HG02885 (cell line): ENCODE measurements around the gene DLK1.

ENCODE experiments used
- ATAC-seq: cut with Tn5 transposase; IDR thresholded peaks from one replicate; pipeline ENCODE4 v1.9.1; 2021; ENCODE audit warnings: mild to moderate bottlenecking; ENCODE audit not compliant: unreplicated experiment, poor library complexity

DLK1 gene

DNA sequence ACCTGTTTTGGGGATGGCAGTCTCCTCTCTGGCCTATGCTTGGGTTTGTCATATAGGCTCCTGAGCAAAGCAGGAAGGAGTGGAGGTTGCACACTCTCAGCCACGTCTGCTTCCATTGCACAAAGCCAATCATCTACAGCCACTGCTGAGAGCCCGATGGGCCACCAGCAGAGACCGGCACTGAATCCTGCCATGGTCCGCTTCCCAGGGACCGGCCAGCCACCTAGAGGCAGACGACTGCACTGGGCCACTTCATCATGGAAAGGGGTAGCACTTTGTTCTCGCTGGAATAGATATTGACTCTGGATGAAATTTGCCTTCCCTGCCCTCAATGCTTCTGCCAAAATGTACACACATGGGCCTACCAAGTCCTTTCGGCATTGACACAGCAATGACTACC is 22.3 kb downstream of the DLK1 start:
- no peak for ATAC-seq

DNA sequence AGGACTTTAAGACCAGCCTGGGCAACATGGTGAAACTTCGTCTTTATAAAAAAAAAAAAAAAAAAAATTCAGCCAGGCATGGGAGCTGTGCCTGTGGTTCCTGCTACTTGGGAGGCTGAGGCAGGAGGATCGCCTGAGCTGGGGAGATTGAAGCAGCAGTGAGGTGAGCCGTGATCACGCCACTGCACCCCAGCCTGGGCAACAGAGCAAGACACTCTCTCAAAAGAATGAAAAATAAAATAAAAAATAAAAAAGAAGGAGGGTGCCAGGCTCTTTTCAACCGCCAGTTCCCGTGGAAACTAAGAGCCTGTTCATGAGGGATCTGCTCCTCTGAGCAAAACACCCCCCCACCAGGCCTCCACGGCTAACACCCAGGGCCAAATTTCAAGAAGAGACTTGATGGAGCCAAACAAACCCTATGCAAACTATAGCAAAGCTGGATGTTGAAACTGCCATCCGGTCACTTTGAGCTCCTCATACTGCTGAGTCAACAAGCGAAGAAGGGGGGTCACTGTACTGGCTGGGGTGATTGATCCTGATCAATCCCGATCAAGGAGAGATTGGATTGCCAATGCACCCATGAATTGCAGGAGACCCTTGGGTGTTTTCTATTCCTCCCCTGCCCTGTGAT is 23.4 kb downstream of the DLK1 start:
- ATAC-seq = no peak

GRCh38 chr14:100750762-100751699 is 24.3 kb downstream of the DLK1 start:
- no peak for ATAC-seq

GRCh38 chr14:100754020-100754419 is 27.3 kb downstream of the DLK1 start:
- ATAC-seq = no peak

GRCh38 chr14:100755649-100756048 is 29.0 kb downstream of the DLK1 start:
- ATAC-seq = no peak

GRCh38 chr14:100761481-100761880 is 34.8 kb downstream of the DLK1 start:
- ATAC-seq = no peak

DNA sequence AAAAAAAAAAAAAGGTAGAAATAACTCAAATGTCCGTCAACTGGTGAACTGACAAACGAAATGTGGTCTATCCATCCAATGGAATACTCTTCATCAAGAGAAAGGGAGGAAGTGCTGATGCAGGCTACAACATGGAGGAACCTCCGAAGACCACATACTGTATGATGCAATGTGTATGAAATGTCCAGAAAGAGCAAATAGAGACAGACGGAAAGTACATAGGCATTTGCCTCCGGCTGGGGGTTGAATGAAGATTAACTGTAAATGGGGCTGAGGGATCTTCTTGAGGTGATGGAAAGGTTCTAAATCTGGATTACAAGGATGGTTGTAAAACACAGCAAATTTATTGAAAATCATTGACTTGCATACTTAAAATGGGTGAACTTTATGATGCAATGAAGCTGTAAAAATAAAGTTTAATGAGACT is 35.4 kb downstream of the DLK1 start:
- ATAC-seq = no peak

DNA sequence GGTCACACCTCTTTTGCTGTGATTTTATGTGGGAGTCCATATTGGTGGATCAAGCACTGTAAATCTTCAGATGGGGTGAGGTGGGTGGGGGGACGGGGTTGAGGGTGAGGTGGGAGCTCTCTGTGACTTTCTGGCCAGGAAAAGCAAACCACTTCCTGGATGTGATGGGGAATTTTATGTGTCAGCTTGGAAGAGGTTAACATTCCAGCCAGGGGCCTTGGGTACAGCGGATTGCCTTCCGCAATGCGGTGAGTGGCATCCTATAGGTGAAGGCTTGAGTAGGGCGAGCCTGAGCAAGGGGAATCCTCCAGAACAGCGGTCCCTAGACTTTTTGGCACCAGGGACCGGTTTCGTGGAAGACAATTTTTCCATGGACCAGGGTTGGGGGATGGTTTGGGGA is 36.2 kb downstream of the DLK1 start:
- ATAC-seq = no peak

DNA sequence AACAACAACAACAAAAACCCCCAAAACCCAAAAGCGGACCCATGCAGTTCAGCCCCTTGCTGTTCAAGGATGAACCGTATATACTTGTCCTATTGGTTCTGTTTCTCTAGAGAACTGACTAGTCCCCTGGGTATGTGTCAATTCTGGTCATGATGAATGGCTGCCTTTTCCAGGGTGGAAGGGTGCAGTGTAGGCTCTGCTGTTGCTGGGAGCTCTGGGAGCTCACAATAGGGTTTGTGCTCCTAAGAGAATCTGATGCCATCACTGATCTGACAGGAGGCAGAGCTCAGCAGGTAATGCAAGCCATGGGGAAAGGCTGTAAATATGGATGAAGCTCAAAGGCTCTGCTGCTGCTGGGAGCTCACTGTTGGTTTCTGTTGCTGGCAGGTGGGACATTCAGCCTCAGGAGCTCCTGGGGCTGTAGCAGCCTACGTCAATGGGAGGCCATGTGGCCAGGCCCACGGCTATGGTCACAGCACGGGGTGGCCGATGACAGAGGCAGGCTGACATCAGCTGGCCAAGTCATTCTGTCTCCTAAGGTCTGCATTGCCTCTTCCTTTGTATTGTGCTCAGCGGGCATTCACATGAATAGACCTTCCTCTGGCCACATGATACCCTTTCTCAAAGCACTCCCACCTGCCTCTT is 37.9 kb downstream of the DLK1 start:
- no peak for ATAC-seq

DNA sequence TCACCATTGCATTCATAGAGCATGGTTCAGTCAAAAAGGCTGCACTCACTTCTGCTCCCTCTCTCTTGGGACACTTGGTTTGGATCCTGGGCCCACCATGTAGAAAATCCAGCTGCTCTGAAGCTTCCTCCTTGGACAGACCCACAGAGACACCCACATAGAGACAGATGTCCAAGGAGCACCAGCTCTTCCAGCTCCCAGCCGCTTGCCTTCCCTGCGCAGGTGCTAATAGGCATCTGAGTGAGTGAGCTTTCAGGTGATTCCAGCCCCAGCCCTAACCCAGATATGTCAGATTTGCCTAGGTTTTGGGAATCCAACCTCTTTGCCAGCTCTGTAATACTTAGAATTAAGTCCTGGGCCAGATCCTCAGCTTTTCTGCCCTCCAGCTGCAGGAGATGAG is 38.6 kb downstream of the DLK1 start:
- no peak for ATAC-seq

DNA sequence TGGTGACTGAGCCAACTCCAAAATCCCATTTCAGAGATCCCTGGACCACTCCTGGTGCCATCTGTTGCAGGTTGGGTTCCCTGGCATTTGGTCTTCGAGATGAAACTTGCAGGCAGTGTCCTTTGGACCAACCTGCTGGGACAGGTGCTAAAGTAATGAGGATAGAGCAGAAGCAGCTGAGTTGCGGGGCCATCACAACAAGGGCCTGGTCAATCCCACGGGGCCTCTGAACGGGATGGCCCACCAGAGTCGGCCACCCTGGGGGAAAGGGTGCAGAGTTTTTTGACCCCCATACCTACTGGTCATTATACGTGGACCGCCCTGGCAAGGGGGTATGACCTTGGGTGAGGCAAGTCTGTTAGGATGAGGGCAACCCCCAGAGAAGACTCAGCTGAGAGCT is 39.3 kb downstream of the DLK1 start:
- ATAC-seq = no peak

DNA sequence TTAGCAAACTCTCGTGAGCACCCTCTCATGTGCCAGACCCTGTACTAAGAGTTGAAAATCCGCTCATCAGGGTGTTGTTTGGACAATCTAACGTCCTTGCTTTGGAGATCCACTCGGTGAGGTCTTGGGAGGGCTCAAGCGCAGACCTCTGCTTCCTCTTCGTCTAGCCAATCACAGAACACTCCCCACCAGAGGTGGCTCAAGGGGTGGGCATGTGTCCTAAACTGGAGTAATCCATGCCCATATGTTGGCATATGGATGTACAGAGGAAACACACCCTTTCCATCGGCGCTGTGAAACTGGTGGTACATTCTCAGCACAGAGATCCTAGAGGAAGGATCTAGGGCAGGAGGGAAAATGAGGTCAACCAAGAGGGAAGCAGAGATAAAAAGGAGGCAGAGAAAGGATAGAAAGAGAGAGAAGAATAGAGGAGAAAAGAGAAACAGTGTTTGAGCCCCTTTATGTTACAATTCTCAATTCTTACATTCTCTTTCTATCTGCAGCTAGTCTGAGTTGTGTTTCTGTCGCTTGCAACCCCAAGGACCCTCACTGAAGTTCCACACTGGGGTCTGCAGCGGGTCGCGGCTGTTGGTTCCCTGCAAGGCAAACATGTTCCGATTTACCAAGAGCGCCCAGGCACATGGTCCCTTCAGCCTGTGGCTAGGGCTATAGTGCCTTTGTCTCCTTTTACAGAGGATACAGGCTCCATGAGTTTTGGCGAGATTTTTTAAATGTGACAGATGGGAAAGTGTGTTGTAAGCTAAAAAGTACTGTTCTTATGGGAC is 40.5 kb downstream of the DLK1 start:
- no peak for ATAC-seq

- no peak for ATAC-seq
Measured at GRCh38 chr14:100767788-100768536, 41.3 kb downstream of the DLK1 start.

DNA sequence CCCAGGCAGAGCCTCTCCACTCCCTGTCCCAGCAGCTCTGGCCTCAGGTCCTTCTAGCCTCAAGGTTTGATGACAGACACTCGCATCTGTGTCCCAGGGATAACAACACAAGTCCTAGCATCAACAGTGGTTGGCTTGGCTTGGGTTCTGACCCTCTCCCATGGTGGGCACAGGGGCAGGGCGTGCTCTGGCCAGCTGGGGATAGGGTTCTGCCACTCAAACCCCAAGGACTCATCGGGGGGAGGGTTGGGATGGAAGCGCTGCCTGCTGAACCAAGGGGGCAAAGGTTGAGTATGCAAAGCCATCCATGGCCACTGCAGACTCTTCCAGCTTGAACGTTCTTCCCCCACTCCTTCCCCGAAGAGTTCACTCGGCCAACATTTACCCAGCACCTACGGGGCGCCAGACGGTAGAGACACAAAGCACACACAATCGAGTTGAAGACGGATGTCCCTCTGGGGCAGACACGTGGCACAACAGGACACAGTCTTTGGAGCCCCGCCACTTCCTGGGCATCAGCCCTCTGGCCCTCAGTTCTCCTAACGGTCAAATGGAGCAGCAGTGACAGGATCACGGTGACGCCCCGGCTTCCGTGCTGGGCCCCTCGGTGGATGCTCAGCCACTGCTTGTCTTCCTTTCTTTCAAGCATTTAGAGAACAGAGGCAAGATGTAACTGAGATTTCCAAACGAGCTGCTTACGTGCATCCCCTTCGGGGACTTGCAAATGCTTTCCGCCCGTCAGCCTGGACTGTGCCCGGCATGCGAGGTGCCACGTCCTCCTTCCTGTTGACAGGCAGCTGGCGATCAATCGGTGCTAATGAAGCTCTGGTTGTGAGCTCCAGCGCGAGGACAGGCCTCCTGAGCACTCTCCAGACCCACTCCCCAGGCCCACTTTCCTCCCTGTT is 42.6 kb downstream of the DLK1 start:
- ATAC-seq = no peak

DNA sequence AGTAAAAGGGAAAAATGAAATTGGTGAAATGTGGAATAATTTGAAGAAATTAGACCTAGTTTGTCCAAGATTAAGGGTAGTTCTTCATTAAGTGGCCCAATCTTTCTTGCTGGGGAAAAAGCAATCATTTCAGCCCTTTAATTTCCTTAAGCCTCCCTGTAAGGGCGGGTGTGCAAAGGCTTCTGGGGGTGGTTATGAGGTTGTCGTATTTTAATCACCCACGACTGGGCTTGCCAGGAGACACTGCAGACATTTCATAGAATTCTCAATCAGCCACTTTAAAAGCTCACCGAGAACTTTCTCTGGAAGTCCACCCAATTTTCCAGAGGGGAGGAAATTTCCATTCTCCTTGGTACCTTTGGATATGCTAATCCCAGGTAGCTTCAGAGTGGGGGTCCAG is 43.4 kb downstream of the DLK1 start:
- no peak for ATAC-seq

DNA sequence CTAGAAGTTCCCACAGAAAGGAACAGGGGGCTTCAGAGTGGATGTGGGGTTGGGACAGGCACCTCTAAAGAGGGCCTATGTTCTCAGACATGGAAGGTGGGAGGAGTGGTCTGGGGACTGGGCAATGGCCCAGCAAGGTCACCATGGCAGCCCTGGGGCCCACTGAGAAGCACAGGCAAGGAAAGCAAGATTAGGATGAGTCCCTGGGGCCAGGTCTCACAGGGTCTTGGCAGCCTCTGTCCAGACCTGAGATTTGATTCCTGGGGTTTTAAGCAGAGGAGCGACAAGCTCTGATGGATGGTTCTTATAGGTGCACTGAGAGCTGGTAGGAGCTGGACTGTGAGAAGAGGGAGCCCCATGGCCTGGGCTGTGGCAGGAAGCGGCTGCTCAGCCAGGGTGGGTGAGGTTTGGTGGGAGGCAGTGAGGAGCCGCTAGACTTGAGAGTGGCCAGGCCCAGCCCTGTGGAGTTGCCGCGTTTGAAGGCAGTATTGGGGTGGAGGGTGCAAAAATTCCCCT is 44.0 kb downstream of the DLK1 start:
- no peak for ATAC-seq

GRCh38 chr14:100771121-100771800 is 44.6 kb downstream of the DLK1 start:
- ATAC-seq = no peak

DNA sequence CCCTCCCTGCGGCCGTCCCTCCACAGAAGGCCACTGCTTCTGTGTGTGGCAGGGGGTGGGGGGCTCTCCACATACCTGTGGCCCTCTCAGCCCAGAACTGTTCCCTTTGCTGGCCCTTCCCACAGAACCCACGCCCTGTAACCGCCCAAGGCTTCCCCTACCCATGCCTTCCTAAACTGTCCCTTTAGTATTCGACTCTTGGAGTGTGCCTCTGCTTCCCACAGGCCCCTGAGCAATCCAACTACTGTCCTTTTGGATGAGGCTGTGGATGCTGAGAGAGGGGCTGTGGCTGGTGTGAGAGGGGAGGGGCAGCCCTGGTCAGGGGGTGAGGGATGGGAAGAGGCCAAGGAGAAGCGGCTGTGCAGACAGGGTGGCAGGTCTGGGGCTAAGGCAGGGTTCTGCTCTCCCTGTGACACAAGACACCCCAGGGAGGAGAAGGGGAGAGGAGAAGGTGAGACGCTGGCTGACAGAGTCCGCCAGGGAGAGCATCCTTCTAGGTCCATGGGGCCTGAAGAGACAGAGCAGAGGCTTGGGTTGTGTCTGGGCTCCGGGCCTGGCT is 46.0 kb downstream of the DLK1 start:
- ATAC-seq = no peak
